ENCODE measurements around the gene FMNL2. TPM values are rescaled to one million over a fixed set of nuclear protein-coding genes. Genes with fewer than 3 reads are reported as not detected.

FMNL2 gene
- total RNA-seq, 3 donors from 2014 or later (not counting 1 experiment from before 2014, with no cell fraction given): 0.34 to 3.0 (median 0.78) TPM

DNA sequence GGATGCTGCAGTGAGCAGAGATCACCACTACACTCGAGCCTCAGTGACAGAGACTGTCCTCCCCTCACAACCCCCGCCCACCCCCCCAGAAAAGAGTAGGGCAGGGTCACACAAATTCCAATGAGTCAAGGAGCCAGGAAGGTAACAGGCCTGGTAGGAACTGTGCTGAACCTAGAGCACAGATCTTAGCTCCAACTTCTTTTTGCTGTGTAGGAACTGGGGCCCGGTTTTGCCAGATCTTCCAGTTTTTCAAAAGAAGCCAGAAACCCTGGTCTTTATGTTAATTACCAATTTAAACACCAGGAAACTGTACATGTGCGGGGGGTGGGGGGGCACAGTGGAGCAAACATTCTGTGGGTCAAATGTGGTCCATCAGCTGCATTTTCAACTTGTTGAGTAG lies 311.3 kb downstream of the FMNL2 start:
- 100% methylated on average over 3 of the region's 4 CpGs for WGBS (ENCODE audit: insufficient coverage)
- Histone ChIP-seq H3K27me3 (ENCODE audit: control insufficient read depth, insufficient read depth, low read length) (no peaks in the 10 kb centered on the region), H3K36me3 (ENCODE audit: control insufficient read depth, insufficient read depth, low read length) (peaks cover 6% of the 10 kb centered on the region), H3K4me1 (ENCODE audit: control insufficient read depth, insufficient read depth, low read length) (no peaks in the 10 kb centered on the region), H3K27ac (ENCODE audit: low read length) (no peak overlapping the region), H3K9me3 (ENCODE audit: control insufficient read depth, insufficient read depth, low read length) (no peaks in the 10 kb centered on the region), H3K4me3 (ENCODE audit: low read length) (no peak overlapping the region)
- DNase-seq (no peak), ATAC-seq (no peak)
- TF ChIP-seq, protein P1, sequence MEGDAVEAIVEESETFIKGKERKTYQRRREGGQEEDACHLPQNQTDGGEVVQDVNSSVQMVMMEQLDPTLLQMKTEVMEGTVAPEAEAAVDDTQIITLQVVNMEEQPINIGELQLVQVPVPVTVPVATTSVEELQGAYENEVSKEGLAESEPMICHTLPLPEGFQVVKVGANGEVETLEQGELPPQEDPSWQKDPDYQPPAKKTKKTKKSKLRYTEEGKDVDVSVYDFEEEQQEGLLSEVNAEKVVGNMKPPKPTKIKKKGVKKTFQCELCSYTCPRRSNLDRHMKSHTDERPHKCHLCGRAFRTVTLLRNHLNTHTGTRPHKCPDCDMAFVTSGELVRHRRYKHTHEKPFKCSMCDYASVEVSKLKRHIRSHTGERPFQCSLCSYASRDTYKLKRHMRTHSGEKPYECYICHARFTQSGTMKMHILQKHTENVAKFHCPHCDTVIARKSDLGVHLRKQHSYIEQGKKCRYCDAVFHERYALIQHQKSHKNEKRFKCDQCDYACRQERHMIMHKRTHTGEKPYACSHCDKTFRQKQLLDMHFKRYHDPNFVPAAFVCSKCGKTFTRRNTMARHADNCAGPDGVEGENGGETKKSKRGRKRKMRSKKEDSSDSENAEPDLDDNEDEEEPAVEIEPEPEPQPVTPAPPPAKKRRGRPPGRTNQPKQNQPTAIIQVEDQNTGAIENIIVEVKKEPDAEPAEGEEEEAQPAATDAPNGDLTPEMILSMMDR (IDR thresholded peaks at IDR 0.05): no peak
- H3K27me3 Mint-ChIP-seq (ENCODE audit: low read depth in 2 of 2): no peaks in the 10 kb centered on the region
- H3K27ac Mint-ChIP-seq: no peak overlapping the region
- H3K4me3 Mint-ChIP-seq: no peak overlapping the region
- intact Hi-C loops (cut with micrococcal nuclease): no loop called here
- no peaks in the 10 kb centered on the region for H3K9me3 Mint-ChIP-seq
- no peaks in the 10 kb centered on the region for H3K36me3 Mint-ChIP-seq
- no peaks in the 10 kb centered on the region for H3K4me1 Mint-ChIP-seq

GRCh38 chr2:152646775-152647174 lies 311.8 kb downstream of the FMNL2 start:
- Mint-ChIP-seq H3K27me3 (ENCODE audit: low read depth in 2 of 2) (no peaks in the 10 kb centered on the region), H3K9me3 (no peaks in the 10 kb centered on the region), H3K4me3 (no peak overlapping the region), H3K4me1 (no peaks in the 10 kb centered on the region), H3K27ac (peak overlapping the region in 1 of 2 donors; percentile 45), H3K36me3 (no peaks in the 10 kb centered on the region)
- H3K9me3 ChIP-seq (ENCODE audit: control insufficient read depth, insufficient read depth, low read length): no peaks in the 10 kb centered on the region
- ATAC-seq (no peak), DNase-seq (no peak)
- 94% methylated on average over 2 of the region's 3 CpGs for WGBS (ENCODE audit: insufficient coverage)
- TF ChIP-seq, protein P1 (IDR thresholded peaks at IDR 0.05): no peak
- H3K4me3 ChIP-seq (ENCODE audit: low read length): no peak overlapping the region
- intact Hi-C loops (cut with micrococcal nuclease): no loop called here
- no peaks in the 10 kb centered on the region for H3K27me3 ChIP-seq (ENCODE audit: control insufficient read depth, insufficient read depth, low read length)
- H3K36me3 ChIP-seq (ENCODE audit: control insufficient read depth, insufficient read depth, low read length): peaks cover 6% of the 10 kb centered on the region
- H3K27ac ChIP-seq (ENCODE audit: low read length): no peak overlapping the region
- H3K4me1 ChIP-seq (ENCODE audit: control insufficient read depth, insufficient read depth, low read length): no peaks in the 10 kb centered on the region

- DNase-seq (no peak), ATAC-seq (no peak)
- H3K27me3 Mint-ChIP-seq (ENCODE audit: low read depth in 2 of 2): no peaks in the 10 kb centered on the region
- H3K9me3 Mint-ChIP-seq: no peaks in the 10 kb centered on the region
- H3K4me1 ChIP-seq (ENCODE audit: control insufficient read depth, insufficient read depth, low read length): no peaks in the 10 kb centered on the region
- TF ChIP-seq, protein P1 (IDR thresholded peaks at IDR 0.05): no peak
- H3K4me3 Mint-ChIP-seq: no peak overlapping the region
- no peaks in the 10 kb centered on the region for H3K9me3 ChIP-seq (ENCODE audit: control insufficient read depth, insufficient read depth, low read length)
- H3K4me3 ChIP-seq (ENCODE audit: low read length): no peak overlapping the region
- peak overlapping the region in 1 of 2 donors; percentile 45 for H3K27ac Mint-ChIP-seq
- WGBS (ENCODE audit: insufficient coverage): 97% methylated on average over 9 of the region's 9 CpGs
- H3K27ac ChIP-seq (ENCODE audit: low read length): no peak overlapping the region
- H3K36me3 ChIP-seq (ENCODE audit: control insufficient read depth, insufficient read depth, low read length): peaks cover 6% of the 10 kb centered on the region
- intact Hi-C loops (cut with micrococcal nuclease): no loop called here
- H3K27me3 ChIP-seq (ENCODE audit: control insufficient read depth, insufficient read depth, low read length): no peaks in the 10 kb centered on the region
- H3K4me1 Mint-ChIP-seq: no peaks in the 10 kb centered on the region
- no peaks in the 10 kb centered on the region for H3K36me3 Mint-ChIP-seq
Observed at GRCh38 chr2:152647552-152647951, 312.6 kb downstream of the FMNL2 start.

GRCh38 chr2:152648336-152648735 lies 313.4 kb downstream of the FMNL2 start:
- Histone ChIP-seq H3K36me3 (ENCODE audit: control insufficient read depth, insufficient read depth, low read length) (peaks cover 6% of the 10 kb centered on the region), H3K27me3 (ENCODE audit: control insufficient read depth, insufficient read depth, low read length) (no peaks in the 10 kb centered on the region), H3K4me1 (ENCODE audit: control insufficient read depth, insufficient read depth, low read length) (no peaks in the 10 kb centered on the region), H3K4me3 (ENCODE audit: low read length) (no peak overlapping the region), H3K27ac (ENCODE audit: low read length) (no peak overlapping the region), H3K9me3 (ENCODE audit: control insufficient read depth, insufficient read depth, low read length) (no peaks in the 10 kb centered on the region)
- TF ChIP-seq, protein P1 (IDR thresholded peaks at IDR 0.05): no peak
- DNase-seq (no peak), ATAC-seq (no peak)
- no peak overlapping the region for H3K4me3 Mint-ChIP-seq
- H3K36me3 Mint-ChIP-seq: no peaks in the 10 kb centered on the region
- intact Hi-C loops (cut with micrococcal nuclease): no loop called here
- no peaks in the 10 kb centered on the region for H3K4me1 Mint-ChIP-seq
- no peaks in the 10 kb centered on the region for H3K9me3 Mint-ChIP-seq
- no peak overlapping the region for H3K27ac Mint-ChIP-seq
- 0% methylated on average over 1 of the region's 2 CpGs for WGBS (ENCODE audit: insufficient coverage)
- H3K27me3 Mint-ChIP-seq (ENCODE audit: low read depth in 2 of 2): no peaks in the 10 kb centered on the region

Data from natural killer cell (primary cell).